ENCODE results near the gene ZMIZ2.

ZMIZ2 gene

DNA sequence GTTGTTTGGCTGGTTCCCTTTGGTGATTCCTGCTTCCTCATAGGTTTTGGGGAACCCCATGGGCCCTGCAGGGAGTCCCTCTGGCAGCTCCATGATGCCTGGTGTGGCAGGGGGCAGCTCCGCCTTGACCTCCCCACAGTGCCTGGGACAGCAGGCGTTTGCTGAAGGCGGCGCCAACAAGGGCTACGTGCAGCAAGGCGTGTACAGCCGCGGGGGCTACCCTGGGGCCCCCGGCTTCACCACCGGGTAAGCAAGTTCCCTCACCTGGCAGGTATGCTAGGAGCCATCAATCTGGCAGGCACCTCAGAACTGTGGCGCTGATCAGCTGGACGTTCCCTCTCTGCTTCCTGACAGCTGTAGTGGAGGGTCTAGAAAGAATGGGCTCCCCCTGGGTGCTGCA, 8.3 kb downstream of the ZMIZ2 start:
- DNase-seq, result no peak

DNA sequence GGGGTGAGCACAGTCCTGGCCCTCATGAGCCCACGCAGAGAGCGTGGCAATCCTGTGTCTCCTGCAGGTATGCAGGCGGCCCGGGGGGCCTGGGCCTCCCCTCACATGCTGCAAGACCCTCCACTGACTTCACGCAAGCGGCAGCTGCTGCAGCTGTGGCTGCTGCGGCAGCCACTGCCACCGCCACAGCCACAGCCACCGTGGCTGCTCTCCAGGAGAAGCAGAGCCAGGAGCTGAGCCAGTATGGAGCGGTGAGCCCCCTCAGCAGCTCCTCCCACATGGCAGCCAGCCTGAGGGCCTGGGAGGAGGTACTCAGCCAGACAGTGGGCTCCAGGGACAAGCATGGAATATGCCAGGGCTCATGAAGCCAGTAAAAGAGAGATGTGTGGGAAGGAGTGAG, 8.7 kb downstream of the ZMIZ2 start:
- no peak for DNase-seq

DNA sequence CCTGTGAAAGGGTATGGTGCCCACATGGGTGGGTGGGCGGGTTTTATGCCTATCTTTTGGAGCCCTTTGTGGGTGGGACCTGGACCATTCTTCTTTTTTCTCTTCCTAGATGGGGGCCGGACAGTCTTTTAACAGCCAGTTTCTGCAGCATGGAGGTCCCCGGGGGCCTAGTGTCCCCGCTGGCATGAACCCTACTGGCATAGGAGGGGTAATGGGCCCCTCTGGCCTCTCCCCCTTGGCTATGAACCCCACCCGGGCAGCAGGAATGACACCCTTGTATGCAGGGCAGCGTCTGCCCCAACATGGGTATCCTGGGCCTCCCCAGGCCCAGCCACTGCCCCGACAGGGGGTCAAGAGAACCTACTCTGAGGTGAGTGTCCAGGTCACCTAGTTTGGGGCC, 9.1 kb downstream of the ZMIZ2 start:
- DNase-seq, result no peak

DNA sequence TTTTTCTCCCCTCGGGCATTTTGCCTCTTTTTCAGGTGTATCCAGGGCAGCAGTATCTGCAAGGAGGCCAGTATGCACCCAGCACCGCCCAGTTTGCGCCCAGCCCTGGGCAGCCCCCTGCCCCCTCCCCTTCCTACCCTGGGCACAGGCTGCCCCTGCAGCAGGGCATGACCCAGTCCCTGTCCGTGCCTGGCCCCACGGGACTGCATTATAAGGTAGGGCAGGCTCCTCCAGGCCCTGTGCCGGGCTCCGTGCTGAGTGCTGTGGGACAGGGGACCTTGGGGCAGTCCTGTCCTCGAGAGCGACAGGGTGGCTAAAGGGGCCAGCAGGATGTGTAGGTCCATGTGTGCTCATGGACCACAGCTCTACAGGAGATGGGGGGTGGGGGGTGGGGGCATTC, 10.6 kb downstream of the ZMIZ2 start:
- no peak for DNase-seq

DNA sequence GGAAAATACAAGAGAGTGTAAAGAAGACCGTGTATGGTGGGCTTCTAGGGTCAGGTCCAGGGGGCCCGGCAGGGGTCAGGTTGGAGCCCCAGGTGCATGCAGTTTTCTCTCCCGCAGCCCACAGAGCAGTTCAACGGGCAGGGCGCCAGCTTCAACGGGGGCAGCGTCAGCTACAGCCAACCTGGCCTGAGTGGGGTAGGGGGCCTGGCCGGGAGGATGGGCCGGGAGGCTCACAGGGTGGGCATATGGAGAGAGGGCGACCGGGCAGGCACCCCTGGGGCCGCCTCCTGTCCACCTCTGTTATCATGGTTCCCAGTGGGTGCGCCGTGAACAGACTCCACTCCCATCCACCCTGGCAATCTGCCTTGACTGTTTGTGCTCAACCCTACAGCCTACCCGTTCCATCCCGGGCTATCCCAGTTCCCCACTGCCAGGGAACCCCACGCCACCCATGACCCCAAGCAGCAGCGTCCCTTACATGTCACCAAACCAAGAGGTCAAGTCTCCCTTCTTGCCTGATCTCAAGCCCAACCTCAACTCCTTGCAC, 11.5 kb downstream of the ZMIZ2 start:
- no peak for DNase-seq

DNA sequence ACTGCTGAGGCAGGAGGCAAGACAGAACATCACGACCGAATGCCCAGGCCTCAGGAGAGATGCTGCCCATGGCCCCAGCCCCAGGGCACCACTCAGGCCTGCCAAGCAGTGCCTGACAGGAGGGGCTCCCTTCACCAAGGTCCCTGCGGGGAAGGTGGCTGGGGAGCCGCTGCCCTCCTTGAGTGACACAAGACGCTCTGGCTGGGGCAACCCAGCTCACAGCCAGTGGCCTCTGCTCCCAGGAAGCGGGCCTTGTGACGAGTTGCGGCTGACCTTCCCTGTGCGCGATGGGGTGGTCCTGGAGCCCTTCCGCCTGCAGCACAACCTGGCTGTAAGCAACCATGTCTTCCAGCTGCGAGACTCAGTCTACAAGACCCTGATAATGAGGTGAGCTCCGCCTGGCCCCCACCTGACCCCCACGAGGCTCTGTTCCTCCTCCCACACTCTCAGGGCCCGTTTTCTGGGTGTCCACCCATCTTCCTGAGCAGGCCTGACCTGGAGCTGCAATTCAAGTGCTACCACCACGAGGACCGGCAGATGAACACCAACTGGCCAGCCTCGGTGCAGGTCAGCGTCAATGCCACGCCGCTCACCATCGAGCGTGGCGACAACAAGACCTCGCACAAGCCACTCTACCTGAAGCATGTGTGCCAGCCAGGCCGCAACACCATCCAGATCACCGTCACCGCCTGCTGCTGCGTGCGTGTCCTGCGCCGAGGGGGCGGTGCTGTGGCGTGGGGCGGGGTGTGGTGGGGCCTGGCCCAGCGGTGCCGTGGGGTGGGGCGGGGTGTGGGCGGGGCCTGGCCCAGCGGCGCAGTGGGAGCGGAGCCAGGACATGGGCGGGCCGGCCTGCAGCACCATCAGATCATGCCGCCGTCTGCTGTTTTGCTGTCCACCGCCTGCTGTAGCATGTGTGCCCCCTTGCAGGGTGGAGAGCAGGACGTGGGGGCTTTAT, 12.8 kb downstream of the ZMIZ2 start:
- no peak for DNase-seq

DNA sequence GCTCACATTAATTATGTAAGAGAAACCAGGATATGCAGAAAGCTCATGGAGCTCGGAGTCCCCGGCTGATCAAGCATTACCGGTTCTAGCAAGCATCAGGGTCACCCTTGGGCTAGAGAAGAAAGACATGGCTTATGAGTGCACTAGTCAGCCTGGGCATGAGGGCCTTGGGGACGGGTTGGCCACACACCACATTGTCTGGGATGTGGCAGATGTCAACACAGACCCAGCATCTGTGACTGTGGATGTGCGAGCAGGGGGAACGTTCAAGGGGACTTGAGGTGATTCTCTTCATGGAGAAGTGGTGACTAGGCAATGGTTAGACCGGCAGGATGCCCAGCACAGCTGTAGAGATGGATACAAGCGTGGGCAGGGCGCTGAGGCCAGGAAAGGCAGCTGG, 13.7 kb downstream of the ZMIZ2 start:
- DNase-seq, result no peak

DNA sequence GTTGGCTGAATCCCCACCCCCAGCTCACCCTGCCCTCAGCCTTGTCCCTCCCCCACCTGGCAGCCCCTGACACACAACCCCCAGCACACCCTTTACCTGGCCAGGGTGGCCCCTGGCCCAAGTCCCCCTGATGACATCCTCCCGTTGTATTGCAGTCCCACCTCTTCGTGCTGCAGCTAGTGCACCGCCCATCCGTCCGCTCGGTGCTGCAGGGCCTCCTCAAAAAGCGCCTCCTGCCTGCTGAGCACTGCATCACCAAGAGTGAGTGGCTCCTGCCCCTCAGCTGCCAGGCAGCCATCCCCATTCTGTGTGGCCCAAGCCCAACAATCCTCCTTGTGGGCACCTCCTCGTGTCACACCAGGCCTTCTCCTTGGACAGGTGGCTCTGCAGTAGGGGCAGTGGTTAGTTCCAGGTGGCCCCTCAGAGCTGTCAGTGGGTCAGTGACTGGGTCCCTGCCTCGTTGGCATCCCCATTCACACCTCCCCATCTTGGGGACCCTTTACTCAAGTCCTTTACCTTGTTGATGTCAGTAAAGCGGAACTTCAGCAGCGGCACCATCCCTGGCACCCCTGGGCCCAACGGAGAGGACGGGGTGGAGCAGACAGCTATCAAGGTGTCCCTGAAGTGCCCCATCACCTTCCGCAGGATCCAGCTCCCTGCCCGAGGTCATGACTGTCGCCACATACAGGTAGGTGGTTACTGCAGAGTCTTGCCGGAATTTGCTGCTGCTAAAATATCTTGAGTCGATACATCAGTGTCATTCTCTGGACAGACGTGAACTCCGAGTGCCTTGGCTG, 14.3 kb downstream of the ZMIZ2 start:
- DNase-seq, result no peak

DNA sequence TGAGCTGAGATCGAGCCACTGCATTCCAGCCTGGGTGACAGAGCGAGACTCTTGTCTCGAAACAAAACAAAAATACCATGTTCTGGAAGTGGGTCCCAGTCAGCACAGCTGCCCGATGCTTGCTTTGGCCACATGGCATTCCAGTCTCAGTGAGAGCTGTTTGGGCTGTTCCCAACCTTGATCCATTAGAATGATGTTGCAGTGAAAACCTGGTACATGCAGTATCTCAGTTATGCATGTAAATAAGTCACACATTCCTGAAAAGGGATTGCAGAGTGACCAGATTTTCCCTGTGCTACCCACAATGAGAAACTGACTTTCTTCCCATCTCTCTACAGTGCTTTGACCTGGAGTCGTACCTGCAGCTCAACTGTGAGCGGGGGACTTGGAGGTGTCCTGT, 15.4 kb downstream of the ZMIZ2 start:
- no peak for DNase-seq

DNA sequence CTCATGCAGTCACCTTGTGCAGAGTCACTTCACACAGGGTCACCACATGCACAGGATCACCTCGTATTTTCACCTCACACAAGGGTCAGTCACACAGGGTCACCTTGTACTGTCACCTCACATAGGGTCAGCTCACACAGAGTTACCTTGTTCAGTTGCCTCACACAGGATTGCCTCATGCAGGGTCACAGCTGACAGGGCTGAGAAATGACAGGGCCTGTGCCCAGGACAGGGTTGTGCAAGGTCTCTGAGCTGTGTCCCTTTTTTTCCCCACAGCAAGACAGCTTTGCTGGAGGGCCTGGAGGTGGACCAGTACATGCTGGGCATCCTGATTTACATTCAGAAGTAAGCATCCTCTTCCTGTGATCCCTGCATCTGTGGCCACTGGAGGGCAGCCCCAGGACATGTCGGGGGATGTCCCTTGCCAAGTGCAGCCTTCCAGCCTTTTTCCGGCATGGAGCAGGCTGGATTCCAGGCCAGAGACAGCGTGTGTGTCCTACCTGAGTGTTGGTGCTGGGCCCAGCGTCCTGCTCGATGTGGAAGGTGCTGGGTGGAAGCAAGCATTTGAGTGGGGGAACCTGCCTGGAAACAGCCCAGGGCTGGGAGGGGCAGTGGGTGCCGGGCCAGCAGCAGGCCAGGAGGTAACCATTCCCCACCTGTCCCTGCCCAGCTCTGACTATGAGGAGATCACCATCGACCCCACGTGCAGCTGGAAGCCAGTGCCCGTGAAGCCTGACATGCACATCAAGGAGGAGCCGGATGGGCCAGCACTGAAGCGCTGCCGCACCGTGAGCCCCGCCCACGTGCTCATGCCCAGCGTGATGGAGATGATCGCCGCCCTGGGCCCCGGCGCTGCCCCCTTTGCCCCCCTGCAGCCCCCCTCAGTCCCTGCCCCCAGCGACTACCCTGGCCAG, 16.3 kb downstream of the ZMIZ2 start:
- DNase-seq, result no peak

DNA sequence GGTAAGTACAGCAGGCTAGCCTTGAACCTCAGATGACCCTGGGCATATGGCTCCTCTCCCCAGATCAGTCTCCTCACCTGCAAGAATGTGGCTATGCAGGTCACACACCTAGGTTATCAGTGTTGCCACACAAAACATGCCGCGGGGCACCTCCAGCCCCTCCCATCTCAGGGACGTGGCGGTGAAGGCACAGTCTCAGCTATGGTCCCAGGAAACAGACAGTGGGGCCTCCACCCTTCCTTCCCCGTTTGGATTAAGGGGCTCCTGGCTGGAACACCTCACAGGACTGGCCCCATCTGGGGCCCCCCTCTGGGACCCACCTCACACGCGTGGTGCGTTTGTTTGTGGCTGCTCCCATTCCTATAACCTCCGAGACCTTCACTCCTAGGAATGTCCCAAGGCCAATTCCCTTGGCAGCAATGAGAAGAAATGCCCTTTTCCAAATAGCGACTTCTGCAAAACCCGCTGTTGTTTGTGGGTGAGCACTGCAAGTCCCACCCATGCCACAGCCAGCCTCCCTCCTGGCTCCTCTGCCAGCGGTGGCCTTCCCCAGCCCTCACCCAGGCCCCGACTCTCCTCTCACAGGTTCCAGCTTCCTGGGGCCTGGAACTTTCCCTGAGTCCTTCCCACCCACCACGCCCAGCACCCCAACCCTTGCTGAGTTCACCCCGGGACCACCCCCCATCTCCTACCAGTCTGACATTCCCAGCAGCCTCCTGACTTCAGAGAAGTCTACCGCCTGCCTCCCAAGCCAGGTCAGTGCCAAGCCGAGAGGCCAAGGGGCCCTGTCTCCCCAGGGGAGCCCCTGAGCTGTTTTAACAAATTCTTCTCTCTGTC, 17.1 kb downstream of the ZMIZ2 start:
- DNase-seq, result no peak

DNA sequence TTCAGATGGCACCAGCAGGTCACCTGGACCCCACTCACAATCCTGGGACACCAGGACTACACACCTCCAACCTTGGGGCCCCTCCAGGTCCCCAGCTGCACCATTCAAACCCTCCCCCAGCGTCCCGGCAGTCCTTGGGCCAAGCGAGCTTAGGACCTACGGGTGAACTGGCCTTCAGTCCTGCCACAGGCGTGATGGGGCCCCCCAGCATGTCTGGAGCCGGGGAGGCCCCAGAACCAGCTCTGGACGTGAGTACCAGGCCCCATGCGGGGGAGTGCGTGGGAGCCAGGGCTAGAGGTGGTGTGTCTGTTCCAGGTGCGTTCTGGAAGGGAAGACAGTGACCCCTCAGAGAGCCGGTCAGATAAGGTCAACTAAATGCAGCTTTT, 17.8 kb downstream of the ZMIZ2 start:
- no peak for DNase-seq

DNA sequence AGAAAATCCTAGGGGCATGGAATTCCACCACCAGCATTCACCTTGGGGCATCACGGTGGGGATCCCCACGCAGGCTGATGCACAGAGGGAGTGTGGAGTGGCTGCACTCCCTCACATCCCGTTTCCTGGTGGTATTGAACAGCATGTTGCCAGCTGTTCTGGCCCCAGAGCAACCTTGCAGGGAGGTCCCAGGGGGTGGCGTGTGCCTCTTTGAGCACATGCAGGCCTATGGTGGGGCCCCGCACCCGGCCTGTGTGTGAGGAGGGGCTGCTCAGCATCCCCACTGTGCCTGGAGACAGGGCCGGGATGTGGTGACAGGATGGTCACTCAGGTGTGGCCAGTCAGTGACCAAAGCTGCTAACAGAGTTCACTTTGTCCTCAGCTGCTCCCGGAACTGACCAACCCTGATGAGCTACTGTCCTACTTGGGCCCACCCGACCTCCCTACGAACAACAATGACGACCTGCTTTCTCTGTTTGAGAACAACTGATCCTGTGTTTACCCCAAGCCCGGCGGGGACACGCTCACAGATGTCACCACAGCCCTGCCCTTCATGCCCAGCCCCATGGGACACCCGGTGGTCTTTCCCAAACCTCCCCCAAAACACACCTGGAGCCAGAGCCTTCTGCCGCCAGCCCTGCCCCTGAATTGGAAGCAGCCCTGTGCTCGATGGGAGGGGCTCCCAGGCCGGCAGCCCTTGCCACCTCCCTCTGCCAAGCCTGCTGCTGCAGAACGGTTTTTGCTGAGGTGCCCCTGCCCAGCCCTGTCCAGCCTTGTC, 18.7 kb downstream of the ZMIZ2 start:
- no peak for DNase-seq

DNA sequence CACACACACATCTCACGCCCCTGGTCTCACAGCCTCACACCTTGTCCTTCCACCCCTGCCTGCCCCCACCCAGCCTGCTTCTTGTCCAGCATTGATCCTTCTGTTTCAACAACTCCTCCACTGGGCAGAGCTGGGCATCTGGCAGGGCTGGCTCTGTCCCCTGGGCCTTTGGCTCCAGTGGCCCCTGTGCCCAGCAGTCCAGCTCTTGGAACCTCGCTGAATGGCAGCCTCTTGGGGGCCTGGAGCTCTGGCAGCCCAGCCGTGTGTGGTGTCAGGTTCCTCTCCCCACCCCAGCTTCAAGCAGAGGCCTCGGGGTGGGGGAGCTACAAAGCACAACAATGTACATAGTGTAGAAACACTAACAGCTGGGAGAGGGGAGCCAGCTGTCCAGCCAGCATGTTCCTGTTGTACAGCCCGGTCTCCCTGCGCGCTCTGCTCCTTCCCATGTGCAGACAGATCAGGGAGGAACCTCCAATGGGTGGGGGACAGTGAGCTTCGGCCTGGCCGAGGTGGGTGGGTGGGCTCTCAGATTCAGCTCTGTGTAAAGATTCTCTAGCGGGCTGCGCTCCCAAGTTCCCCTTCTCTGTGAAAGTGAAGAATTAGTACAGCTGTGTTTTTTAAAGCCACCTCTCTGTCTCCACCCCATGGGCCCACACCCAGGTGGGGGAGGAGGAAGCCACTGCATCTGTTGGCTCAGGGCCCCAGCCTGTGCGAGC, 19.4 kb downstream of the ZMIZ2 start:
- peak; percentile 44 for DNase-seq

DNA sequence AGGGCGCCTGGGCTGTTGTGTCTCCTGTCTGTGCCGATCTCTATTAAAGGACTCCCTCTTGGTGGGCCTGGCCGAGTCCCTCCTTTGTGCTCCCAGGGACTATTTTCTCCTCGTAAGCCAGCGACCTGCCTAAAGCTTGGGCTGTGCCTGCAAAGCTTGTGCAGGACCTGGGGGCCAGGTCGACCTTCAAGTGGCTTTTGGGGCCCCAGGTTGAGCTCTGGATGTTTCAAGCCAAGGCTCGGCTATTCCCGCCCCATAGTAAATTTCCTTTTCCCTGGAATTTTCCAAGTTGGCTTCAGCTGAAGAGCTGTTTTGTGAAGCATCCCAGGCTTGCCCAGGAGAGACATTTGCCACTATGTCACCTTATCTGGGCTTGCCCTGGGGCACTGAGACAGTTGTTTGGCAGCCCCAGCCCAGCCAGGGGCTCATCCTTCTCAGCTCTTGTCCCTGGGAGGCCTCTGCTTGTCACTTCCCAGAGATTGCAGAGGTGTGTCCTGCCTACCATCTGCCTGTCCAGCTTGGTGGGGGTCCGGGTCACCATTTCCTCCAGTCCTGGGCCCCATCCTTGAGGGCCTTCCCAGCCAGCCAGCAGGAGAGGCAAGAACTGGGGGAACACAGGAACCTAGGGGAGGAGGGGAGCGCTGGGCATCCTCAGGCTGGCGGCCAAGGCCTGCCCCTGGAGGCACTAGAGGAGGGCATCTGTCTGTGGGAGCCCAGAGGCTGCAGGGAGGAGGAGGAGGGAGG, 20.2 kb downstream of the ZMIZ2 start:
- DNase-seq, result no peak

DNA sequence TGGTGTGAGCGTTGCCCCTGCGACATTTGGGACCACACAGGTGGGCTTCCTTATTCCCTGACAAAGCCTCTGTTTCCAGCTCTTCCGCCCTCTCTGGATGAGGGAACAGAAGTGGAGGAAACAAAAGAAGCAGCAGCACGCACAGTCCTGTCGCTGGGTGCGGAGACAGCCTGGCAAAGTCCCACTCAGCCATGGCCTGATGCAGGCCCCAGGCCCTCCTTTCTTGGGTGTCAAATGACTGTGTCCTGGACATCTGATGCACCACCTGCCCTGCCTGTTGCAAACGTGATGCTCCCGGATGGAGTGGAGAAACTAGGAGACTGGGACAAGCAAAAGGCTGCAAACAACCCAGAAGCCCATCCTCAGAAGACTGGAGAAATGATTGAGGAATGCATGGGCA, 20.7 kb downstream of the ZMIZ2 start:
- no peak for DNase-seq

DNA sequence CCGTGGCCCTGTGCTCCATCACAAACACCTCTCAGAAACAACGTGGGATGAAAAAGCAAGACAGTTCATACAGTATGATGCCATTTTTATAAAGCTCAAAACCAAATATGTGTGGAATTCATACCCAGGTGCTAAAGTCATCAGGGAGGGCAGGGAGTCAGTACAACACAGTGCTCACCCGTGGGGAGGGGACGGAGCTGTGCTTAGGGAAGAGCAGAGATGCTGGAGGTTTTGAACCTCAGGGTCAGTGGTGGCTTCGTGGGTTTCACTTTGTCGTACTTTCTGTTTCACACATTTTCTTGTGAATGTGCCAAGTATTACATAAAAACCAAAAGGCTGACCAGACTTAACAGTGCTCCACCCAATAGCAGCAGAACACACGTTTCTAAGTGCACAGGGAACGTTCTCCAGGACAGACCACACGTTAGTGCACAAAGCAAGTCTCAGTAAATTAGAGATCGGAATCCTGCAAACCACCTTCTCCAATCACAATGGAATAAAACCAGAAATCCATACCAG, 21.2 kb downstream of the ZMIZ2 start:
- no peak for DNase-seq

DNA sequence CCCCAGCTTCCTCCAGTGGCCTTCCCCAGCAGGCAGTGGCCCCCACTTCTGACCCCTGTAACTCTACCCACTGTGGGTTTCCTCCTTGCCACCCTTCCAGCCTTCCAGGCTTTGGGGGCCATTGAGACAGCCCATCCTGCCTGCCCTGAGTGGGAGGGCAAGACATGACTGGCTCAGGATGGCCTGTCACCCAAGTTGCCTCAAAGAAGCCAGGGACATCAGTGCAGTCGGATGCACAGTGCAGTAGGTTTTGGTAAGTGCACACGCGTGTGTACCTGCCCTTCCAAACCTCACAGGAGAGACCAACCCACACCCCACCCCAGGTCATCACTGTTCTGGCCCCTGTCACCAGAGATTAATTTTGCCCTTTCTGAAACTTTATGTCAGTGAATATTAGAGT, 22.7 kb downstream of the ZMIZ2 start:
- DNase-seq, result no peak

DNA sequence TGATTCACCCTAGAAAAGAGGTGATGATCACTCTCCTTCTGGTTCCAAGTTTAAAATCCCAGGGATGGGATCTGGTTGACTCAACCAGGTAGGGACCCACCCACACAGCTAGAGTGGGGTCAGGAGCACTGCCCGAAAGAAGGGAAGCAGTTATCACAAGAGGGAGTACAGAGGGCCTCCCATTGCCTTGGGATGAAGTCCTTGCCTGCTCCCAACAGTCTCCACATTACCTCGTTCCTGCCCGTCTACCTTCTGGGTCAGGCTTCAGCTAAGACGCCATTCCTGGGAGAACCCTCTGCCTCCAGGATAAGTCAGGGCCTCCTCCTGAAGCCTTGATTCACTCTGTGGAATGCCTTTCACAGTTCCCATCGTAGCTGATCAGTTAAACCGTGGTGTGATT, 23.8 kb downstream of the ZMIZ2 start:
- DNase-seq, result no peak

Measured in CD4-positive, alpha-beta T cell treated with Interleukin-6 for 4 hours (primary cell).